ENCODE results near the gene NUP58.

NUP58 gene

DNA sequence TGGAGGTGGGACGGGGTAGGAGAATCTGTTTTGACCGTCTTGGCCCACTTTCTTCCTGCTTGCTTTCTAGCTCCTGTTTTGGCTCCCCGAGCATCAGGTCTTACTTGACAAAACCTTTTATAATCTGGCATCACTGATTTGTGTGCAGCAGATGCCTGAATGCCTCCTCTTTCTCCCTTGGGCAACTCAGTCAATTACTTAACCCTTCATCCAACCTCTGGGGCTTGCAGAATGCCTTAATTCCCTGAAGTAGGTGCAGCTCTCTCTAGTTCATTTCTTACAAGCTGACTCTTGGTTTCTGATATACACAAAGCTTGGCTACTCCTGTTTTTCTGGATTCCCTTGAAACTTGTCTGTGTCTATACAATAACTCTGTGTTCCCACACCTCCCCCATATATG lies 5.7 kb upstream of the NUP58 start:
- Histone ChIP-seq H3K4me3 (ENCODE audit: low read length) (no peak overlapping the region), H3F3A (ENCODE audit: control insufficient read depth, insufficient read depth) (no peaks in the 10 kb centered on the region), H3K9me3 (ENCODE audit: control insufficient read depth, insufficient read depth, low read length) (peaks cover 6% of the 10 kb centered on the region; the same call in 1 of the 2 replicates), H3K79me2 (ENCODE audit: control insufficient read depth, low read length) (peaks cover under 1% of the 10 kb centered on the region), H4K20me1 (ENCODE audit: control insufficient read depth, insufficient read depth, low read depth, low read length) (no peaks in the 10 kb centered on the region), H3K4me1 (ENCODE audit: control insufficient read depth, low read length) (peaks cover 9% of the 10 kb centered on the region), H3K4me2 (ENCODE audit: low read length) (no peak overlapping the region), H3K36me3 (ENCODE audit: control insufficient read depth, low read length) (no peaks in the 10 kb centered on the region), H3K27me3 (ENCODE audit: control insufficient read depth, low read length) (peaks cover 10% of the 10 kb centered on the region), H3K27ac (ENCODE audit: low read depth, low read length) (no peak overlapping the region), H3K9me2 (replicated peaks; ENCODE audit: control insufficient read depth, low read length) (no peaks in the 10 kb centered on the region)
- TF ChIP-seq EZH2phosphoT487 (IDR thresholded peaks at IDR 0.05; ENCODE audit: borderline replicate concordance, low read length) = no peak
- TF ChIP-seq, protein P1, sequence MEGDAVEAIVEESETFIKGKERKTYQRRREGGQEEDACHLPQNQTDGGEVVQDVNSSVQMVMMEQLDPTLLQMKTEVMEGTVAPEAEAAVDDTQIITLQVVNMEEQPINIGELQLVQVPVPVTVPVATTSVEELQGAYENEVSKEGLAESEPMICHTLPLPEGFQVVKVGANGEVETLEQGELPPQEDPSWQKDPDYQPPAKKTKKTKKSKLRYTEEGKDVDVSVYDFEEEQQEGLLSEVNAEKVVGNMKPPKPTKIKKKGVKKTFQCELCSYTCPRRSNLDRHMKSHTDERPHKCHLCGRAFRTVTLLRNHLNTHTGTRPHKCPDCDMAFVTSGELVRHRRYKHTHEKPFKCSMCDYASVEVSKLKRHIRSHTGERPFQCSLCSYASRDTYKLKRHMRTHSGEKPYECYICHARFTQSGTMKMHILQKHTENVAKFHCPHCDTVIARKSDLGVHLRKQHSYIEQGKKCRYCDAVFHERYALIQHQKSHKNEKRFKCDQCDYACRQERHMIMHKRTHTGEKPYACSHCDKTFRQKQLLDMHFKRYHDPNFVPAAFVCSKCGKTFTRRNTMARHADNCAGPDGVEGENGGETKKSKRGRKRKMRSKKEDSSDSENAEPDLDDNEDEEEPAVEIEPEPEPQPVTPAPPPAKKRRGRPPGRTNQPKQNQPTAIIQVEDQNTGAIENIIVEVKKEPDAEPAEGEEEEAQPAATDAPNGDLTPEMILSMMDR (IDR thresholded peaks at IDR 0.05; ENCODE audit: low read depth, low read length, poor library complexity, severe bottlenecking) = no peak

DNA sequence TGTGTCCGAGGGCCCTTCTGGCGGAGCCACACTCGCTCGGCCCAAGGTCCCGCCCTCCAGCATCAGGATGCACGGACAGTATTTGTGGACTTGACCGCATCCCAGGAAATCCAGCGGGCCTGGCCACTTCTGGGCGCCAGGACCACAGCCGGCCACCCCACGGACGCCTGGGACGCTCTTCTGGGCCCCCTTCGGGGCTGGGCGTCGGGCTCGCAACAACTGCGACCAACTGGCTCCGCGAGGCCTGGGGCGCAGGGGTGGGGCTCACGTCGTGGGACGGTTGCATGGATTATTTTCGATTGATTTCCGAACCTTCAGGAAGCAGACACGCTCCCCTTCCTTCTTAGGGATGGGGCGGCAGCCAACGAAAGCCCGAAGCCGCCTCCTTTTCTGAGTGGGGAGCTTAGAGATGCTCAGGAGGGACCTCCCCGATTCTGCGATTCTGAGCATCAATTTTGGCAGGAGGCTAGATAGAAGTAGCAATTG lies 521 bp upstream of the NUP58 start:
- Histone ChIP-seq H4K20me1 (ENCODE audit: control insufficient read depth, insufficient read depth, low read depth, low read length) (peaks cover 19% of the 10 kb centered on the region), H3K27ac (ENCODE audit: low read depth, low read length) (peak overlapping the region; percentile 38; the same call in 1 of the 2 replicates), H3K4me1 (ENCODE audit: control insufficient read depth, low read length) (peaks cover 26% of the 10 kb centered on the region), H3K27me3 (ENCODE audit: control insufficient read depth, low read length) (peaks cover 9% of the 10 kb centered on the region), H3K9me3 (ENCODE audit: control insufficient read depth, insufficient read depth, low read length) (peaks cover 9% of the 10 kb centered on the region; the same call in 1 of the 2 replicates), H3K36me3 (ENCODE audit: control insufficient read depth, low read length) (peaks cover 42% of the 10 kb centered on the region), H3K4me3 (ENCODE audit: low read length) (peak overlapping the region; percentile 95), H3K9me2 (replicated peaks; ENCODE audit: control insufficient read depth, low read length) (no peaks in the 10 kb centered on the region), H3F3A (ENCODE audit: control insufficient read depth, insufficient read depth) (no peaks in the 10 kb centered on the region), H3K79me2 (ENCODE audit: control insufficient read depth, low read length) (peaks cover 52% of the 10 kb centered on the region), H3K4me2 (ENCODE audit: low read length) (peak overlapping the region; percentile 88)
- TF ChIP-seq EZH2phosphoT487 (IDR thresholded peaks at IDR 0.05; ENCODE audit: borderline replicate concordance, low read length) = no peak
- TF ChIP-seq, protein P1 (IDR thresholded peaks at IDR 0.05; ENCODE audit: low read depth, low read length, poor library complexity, severe bottlenecking) = no peak

DNA sequence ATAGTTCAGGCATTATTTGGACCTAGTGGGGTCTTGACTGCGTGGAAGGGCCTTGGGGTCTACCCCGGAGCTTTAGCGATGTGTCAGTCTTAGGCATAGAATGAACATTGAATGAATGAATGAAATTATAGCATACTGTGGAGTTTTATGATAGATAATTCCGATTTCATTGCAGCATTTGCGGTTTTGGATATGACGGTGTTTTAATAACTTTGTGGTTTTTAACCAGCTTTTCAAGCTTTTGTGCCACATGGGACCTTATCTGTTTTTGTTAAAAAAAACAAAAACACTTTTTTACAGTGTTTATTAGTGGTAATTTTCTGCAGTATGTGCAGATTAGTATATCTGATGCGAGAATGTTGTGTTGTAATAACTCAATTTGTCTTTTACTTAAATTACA lies 696 bp downstream of the NUP58 start:
- Histone ChIP-seq H4K20me1 (ENCODE audit: control insufficient read depth, insufficient read depth, low read depth, low read length) (peaks cover 19% of the 10 kb centered on the region), H3K4me3 (ENCODE audit: low read length) (peak overlapping the region; percentile 95), H3K27ac (ENCODE audit: low read depth, low read length) (peak overlapping the region; percentile 74), H3F3A (ENCODE audit: control insufficient read depth, insufficient read depth) (no peaks in the 10 kb centered on the region), H3K9me2 (replicated peaks; ENCODE audit: control insufficient read depth, low read length) (no peaks in the 10 kb centered on the region), H3K4me1 (ENCODE audit: control insufficient read depth, low read length) (peaks cover 26% of the 10 kb centered on the region), H3K36me3 (ENCODE audit: control insufficient read depth, low read length) (peaks cover 54% of the 10 kb centered on the region), H3K9me3 (ENCODE audit: control insufficient read depth, insufficient read depth, low read length) (peaks cover 9% of the 10 kb centered on the region; the same call in 1 of the 2 replicates), H3K4me2 (ENCODE audit: low read length) (peak overlapping the region; percentile 88), H3K79me2 (ENCODE audit: control insufficient read depth, low read length) (peaks cover 64% of the 10 kb centered on the region), H3K27me3 (ENCODE audit: control insufficient read depth, low read length) (peaks cover 1% of the 10 kb centered on the region; the same call in 1 of the 2 replicates)
- no peak for TF ChIP-seq EZH2phosphoT487 (IDR thresholded peaks at IDR 0.05; ENCODE audit: borderline replicate concordance, low read length)
- TF ChIP-seq, protein P1 (IDR thresholded peaks at IDR 0.05; ENCODE audit: low read depth, low read length, poor library complexity, severe bottlenecking) = no peak

Data from DOHH2 (cell line).